ENCODE measurements around the gene SOSTDC1.
A peak's percentile ranks its signal among the peaks of the same experiment; 100 is the strongest.
"Not testable (repeated sequence)": the region's sequence is repeated elsewhere in the genome, so short reads cannot be mapped to it uniquely, and the experiment has no call there.

SOSTDC1 gene, protein sequence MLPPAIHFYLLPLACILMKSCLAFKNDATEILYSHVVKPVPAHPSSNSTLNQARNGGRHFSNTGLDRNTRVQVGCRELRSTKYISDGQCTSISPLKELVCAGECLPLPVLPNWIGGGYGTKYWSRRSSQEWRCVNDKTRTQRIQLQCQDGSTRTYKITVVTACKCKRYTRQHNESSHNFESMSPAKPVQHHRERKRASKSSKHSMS

DNA sequence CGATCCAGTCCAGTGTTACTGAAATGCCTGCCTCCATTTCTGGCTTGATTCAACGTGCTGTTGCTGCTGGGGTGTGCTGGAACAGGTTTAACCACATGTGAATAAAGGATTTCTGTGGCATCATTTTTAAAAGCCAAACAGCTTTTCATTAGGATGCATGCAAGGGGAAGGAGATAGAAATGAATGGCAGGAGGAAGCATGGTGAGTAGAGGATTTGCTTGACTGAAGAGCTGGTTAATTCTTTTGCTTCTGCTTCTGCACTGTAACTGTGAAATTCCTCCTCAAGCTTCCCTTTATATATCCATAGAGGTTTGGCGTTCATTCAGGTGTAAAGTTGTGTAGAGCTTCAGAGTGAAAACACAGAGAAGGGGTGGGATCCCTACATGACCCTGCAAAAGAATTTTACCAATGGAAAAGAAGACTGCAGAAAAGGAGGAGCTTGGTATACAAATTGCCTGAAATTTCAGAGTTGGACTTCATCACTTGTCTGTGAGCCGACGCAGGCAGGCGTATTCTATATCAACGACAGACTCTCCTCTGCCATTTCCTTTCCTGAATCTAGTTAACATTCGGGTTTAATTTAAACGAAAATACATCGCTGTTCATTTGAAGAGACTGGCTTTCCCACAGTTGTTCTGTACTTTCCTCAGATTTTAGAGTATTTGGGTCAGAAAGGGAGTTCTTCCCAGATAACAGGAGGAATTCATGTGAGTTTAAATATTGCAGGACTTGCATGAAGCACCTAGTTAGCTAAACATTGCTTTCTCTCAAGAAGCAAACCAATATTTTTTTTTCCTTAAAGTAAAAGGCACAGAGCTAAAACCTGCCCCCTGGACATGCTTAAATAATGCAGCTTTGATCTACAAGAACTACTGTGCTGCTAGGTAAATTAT is at the start of gene SOSTDC1:
TSS of gene SOSTDC1 (minus strand) at position 270 of the 893 bp plus-strand sequence. CDS start at position 200, 70 bp downstream.
- peak within 1 kb of the TSS; percentile 33 to 44 for H3K4me3 ChIP-seq (ENCODE audit: low read depth in 1 of 2, low read length in 2 of 2)
- no peak within 1 kb of the TSS for H3K27ac ChIP-seq (ENCODE audit: low read depth, low read length)
- peaks cover 0 to 5% of the 10 kb centered on the region in 2 donors for H3K27me3 ChIP-seq (ENCODE audit: control insufficient read depth in 1 of 2, insufficient read depth in 2 of 2, low read length in 2 of 2)
- peaks cover 0 to 5% of the 10 kb centered on the region in 2 donors for H3K4me1 ChIP-seq (ENCODE audit: control insufficient read depth in 1 of 2, insufficient read depth in 2 of 2, low read length in 2 of 2)
- H3K9me3 ChIP-seq (ENCODE audit: control insufficient read depth in 1 of 2, low read length in 2 of 2) = no peaks in the 10 kb centered on the region
- no peaks in the 10 kb centered on the region for H3K36me3 ChIP-seq (ENCODE audit: control insufficient read depth in 1 of 2, insufficient read depth in 2 of 2, low read length in 2 of 2)
- no peak within 1 kb of the TSS for H3K9ac ChIP-seq (ENCODE audit: low read depth in 1 of 2, low read length in 2 of 2)

DNA sequence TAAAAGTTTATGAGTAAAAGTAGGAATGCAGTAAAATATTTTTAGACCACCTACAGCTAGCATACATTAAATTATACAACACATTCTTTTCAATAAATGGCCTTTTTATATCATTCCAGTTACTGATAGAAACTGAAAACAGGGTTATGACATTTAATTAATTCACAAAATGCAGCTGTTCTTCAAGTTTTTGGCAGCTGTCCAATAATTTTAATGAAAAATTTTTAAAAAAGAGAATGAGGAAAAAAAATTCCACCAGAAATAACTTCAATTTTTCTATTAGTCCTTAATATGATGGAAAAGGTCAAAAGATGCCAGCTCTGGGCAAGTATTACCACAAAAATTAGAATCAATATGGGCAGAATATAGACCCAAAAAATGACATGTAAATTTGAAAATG is 49.2 kb upstream of the SOSTDC1 start:
- Histone ChIP-seq H3K9me3 (ENCODE audit: control insufficient read depth in 1 of 2, low read length in 2 of 2) (peaks cover 0 to 5% of the 10 kb centered on the region in 2 donors), H3K36me3 (ENCODE audit: control insufficient read depth in 1 of 2, insufficient read depth in 2 of 2, low read length in 2 of 2) (no peaks in the 10 kb centered on the region), H3K27ac (ENCODE audit: low read depth, low read length) (no peak overlapping the region), H3K4me3 (ENCODE audit: low read depth in 1 of 2, low read length in 2 of 2) (no peak overlapping the region), H3K4me1 (ENCODE audit: control insufficient read depth in 1 of 2, insufficient read depth in 2 of 2, low read length in 2 of 2) (no peaks in the 10 kb centered on the region), H3K27me3 (ENCODE audit: control insufficient read depth in 1 of 2, insufficient read depth in 2 of 2, low read length in 2 of 2) (no peaks in the 10 kb centered on the region), H3K9ac (ENCODE audit: low read depth in 1 of 2, low read length in 2 of 2) (no peak overlapping the region)

DNA sequence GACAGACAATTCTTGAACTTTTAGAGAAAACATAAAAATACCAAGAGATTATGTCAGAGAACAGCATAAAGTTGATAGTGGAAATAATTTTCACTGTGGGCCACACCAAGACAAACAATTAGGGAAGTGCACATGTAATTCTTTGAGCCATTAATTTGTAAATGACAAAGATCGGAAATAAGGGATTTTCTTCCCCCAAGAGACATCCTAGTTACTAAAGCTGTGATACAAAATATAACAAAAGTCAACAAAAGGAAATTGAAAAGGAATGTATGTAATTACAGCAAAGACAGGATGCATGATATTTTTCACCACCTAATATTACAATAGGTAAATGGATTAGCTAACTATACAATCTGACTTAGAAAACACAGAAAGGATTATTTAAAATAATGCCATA is 48.7 kb upstream of the SOSTDC1 start:
- no peak overlapping the region for H3K4me3 ChIP-seq (ENCODE audit: low read depth in 1 of 2, low read length in 2 of 2)
- H3K27ac ChIP-seq (ENCODE audit: low read depth, low read length) = no peak overlapping the region
- H3K9ac ChIP-seq (ENCODE audit: low read depth in 1 of 2, low read length in 2 of 2) = no peak overlapping the region
- H3K9me3 ChIP-seq (ENCODE audit: control insufficient read depth in 1 of 2, low read length in 2 of 2) = peaks cover 0 to 5% of the 10 kb centered on the region in 2 donors
- no peaks in the 10 kb centered on the region for H3K4me1 ChIP-seq (ENCODE audit: control insufficient read depth in 1 of 2, insufficient read depth in 2 of 2, low read length in 2 of 2)
- no peaks in the 10 kb centered on the region for H3K36me3 ChIP-seq (ENCODE audit: control insufficient read depth in 1 of 2, insufficient read depth in 2 of 2, low read length in 2 of 2)
- H3K27me3 ChIP-seq (ENCODE audit: control insufficient read depth in 1 of 2, insufficient read depth in 2 of 2, low read length in 2 of 2) = no peaks in the 10 kb centered on the region

DNA sequence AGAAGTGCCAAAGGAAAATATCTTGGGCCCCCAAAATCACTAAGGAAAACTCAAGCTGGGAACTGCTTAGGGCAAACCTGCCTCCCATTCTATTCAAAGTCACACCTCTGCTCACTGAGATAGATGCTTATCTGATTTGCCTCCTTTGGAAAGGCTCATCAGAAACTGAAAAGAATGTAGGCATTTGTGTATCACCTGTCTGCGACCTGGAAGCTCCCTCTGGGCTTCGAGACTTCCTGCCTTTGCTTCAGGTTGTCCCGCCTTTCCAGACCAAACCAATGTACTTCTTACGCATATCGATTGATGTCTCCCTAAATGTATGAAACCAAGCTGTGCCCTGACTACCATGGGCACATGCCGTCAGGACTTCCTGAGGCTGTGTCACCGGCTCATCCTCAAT is 46.6 kb upstream of the SOSTDC1 start:
- H3K4me3 ChIP-seq (ENCODE audit: low read depth in 1 of 2, low read length in 2 of 2) = no peak overlapping the region
- H3K27ac ChIP-seq (ENCODE audit: low read depth, low read length) = no peak overlapping the region
- H3K9me3 ChIP-seq (ENCODE audit: control insufficient read depth in 1 of 2, low read length in 2 of 2) = peaks cover 0 to 5% of the 10 kb centered on the region in 2 donors
- no peak overlapping the region for H3K9ac ChIP-seq (ENCODE audit: low read depth in 1 of 2, low read length in 2 of 2)
- no peaks in the 10 kb centered on the region for H3K4me1 ChIP-seq (ENCODE audit: control insufficient read depth in 1 of 2, insufficient read depth in 2 of 2, low read length in 2 of 2)
- no peaks in the 10 kb centered on the region for H3K36me3 ChIP-seq (ENCODE audit: control insufficient read depth in 1 of 2, insufficient read depth in 2 of 2, low read length in 2 of 2)
- H3K27me3 ChIP-seq (ENCODE audit: control insufficient read depth in 1 of 2, insufficient read depth in 2 of 2, low read length in 2 of 2) = no peaks in the 10 kb centered on the region

DNA sequence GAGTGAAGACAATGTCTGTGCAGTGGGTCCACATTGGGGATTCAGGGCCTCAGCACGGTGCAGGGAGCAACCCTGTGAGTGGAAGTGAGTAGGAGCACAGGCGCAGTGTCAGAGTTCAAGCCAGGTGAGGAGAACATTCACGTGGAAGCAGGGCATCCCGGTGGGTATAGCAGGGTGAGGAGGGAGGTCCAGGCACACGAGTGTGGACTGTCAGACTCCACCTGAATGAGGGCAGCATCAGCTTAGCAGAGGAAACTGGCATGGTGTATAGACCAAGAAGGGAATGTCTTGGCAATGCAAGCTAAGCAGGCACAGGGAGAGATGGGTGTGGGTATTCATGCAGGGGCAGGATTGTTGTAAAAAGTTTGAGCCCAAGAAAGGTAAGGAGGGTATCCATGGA is 45.8 kb upstream of the SOSTDC1 start:
- no peak overlapping the region for H3K27ac ChIP-seq (ENCODE audit: low read depth, low read length)
- H3K9me3 ChIP-seq (ENCODE audit: control insufficient read depth in 1 of 2, low read length in 2 of 2) = peaks cover 0 to 5% of the 10 kb centered on the region in 2 donors
- H3K4me3 ChIP-seq (ENCODE audit: low read depth in 1 of 2, low read length in 2 of 2) = no peak overlapping the region
- no peaks in the 10 kb centered on the region for H3K4me1 ChIP-seq (ENCODE audit: control insufficient read depth in 1 of 2, insufficient read depth in 2 of 2, low read length in 2 of 2)
- no peak overlapping the region for H3K9ac ChIP-seq (ENCODE audit: low read depth in 1 of 2, low read length in 2 of 2)
- H3K27me3 ChIP-seq (ENCODE audit: control insufficient read depth in 1 of 2, insufficient read depth in 2 of 2, low read length in 2 of 2) = no peaks in the 10 kb centered on the region
- no peaks in the 10 kb centered on the region for H3K36me3 ChIP-seq (ENCODE audit: control insufficient read depth in 1 of 2, insufficient read depth in 2 of 2, low read length in 2 of 2)

DNA sequence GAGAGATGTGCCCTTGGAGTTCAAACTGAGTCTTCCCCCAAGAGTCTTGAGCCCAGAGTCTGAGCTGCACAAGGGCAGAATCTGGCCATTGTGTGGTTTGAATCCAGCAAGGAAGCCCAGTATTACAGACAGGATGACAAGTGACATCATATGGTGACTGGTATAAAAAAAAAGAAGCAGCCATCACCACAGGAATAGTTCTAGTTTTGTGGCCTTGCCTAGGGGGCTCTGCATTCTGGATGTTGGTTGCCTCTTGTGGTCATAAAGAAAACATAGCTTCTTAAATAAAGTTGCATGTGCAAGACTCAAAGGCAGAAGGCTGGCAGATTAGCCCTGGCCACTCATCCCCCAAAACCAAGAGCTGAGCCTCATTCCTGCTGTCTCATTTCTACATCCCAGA is 44.3 kb upstream of the SOSTDC1 start:
- Histone ChIP-seq H3K4me3 (ENCODE audit: low read depth in 1 of 2, low read length in 2 of 2) (no peak overlapping the region), H3K36me3 (ENCODE audit: control insufficient read depth in 1 of 2, insufficient read depth in 2 of 2, low read length in 2 of 2) (no peaks in the 10 kb centered on the region), H3K4me1 (ENCODE audit: control insufficient read depth in 1 of 2, insufficient read depth in 2 of 2, low read length in 2 of 2) (no peaks in the 10 kb centered on the region), H3K27me3 (ENCODE audit: control insufficient read depth in 1 of 2, insufficient read depth in 2 of 2, low read length in 2 of 2) (no peaks in the 10 kb centered on the region), H3K27ac (ENCODE audit: low read depth, low read length) (no peak overlapping the region), H3K9me3 (ENCODE audit: control insufficient read depth in 1 of 2, low read length in 2 of 2) (no peaks in the 10 kb centered on the region), H3K9ac (ENCODE audit: low read depth in 1 of 2, low read length in 2 of 2) (no peak overlapping the region)

DNA sequence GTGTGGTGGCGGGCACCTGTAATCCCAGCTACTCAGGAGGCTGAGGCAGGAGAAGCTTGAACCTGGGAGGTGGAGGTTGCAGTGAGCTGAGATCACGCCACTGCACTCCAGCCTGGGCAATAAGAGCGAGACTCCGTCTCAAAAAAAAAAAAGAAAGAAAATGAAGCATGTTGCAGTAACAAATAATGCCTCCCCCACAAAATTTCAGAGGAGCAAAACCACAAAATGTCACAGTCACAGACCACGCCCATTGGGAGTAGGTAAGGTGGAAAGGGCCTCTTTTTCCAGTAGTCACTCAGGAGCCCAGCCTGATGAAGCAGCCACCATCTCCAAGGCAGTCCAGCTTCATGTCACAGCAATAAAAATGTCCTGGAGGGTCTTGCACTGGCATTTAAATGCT is 40.9 kb upstream of the SOSTDC1 start:
- H3K27ac ChIP-seq (ENCODE audit: low read depth, low read length); H3K36me3 ChIP-seq (ENCODE audit: control insufficient read depth in 1 of 2, insufficient read depth in 2 of 2, low read length in 2 of 2); H3K4me3 ChIP-seq (ENCODE audit: low read depth in 1 of 2, low read length in 2 of 2); H3K4me1 ChIP-seq (ENCODE audit: control insufficient read depth in 1 of 2, insufficient read depth in 2 of 2, low read length in 2 of 2); H3K9ac ChIP-seq (ENCODE audit: low read depth in 1 of 2, low read length in 2 of 2); H3K9me3 ChIP-seq (ENCODE audit: control insufficient read depth in 1 of 2, low read length in 2 of 2); H3K27me3 ChIP-seq (ENCODE audit: control insufficient read depth in 1 of 2, insufficient read depth in 2 of 2, low read length in 2 of 2): not testable (repeated sequence)

DNA sequence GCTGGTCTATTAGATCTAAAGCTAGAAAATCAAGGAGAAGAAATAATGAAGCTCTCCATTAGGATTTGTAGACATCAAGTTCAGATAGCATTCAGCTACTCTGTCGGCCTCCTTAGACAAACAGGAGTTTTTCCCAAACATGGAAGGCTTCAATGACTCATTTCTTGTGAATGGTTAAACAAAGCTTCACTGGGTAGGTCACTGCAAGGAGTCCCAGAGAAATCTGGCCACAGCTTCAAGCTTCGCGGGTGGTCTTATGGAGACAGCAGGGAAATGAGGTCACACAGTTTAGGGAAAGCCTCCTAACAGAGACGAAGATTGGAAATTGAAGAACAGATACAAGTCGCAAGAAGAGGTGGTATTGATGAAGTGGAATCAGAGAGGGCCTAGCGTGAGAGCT is 38.5 kb upstream of the SOSTDC1 start:
- Histone ChIP-seq H3K27ac (ENCODE audit: low read depth, low read length) (no peak overlapping the region), H3K9me3 (ENCODE audit: control insufficient read depth in 1 of 2, low read length in 2 of 2) (no peaks in the 10 kb centered on the region), H3K4me3 (ENCODE audit: low read depth in 1 of 2, low read length in 2 of 2) (no peak overlapping the region)

DNA sequence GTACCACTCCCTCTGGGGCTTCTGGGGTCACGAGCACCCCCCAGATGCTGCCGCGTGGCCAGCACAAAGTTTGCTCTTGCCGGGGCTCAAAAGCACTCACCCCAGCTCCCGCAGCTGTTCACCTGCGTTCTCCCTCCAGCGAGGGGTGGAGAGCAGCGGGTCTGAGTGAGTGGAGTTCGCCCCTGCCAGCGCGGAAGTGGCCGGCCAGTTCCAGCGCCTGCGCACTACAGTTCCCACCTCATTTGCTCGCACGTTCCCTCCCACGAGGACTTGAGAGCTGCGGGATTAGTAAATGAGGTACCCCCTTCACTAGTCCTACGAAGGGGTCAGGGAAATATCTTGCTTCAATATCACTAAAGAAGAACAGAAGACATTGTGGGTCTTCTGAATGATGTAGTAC is 36.8 kb upstream of the SOSTDC1 start:
- Histone ChIP-seq H3K27ac (ENCODE audit: low read depth, low read length) (no peak overlapping the region), H3K27me3 (ENCODE audit: control insufficient read depth in 1 of 2, insufficient read depth in 2 of 2, low read length in 2 of 2) (no peaks in the 10 kb centered on the region), H3K9ac (ENCODE audit: low read depth in 1 of 2, low read length in 2 of 2) (no peak overlapping the region), H3K36me3 (ENCODE audit: control insufficient read depth in 1 of 2, insufficient read depth in 2 of 2, low read length in 2 of 2) (no peaks in the 10 kb centered on the region), H3K9me3 (ENCODE audit: control insufficient read depth in 1 of 2, low read length in 2 of 2) (no peaks in the 10 kb centered on the region), H3K4me1 (ENCODE audit: control insufficient read depth in 1 of 2, insufficient read depth in 2 of 2, low read length in 2 of 2) (no peaks in the 10 kb centered on the region), H3K4me3 (ENCODE audit: low read depth in 1 of 2, low read length in 2 of 2) (no peak overlapping the region)

More for the DNA sequence above, 38.5 kb upstream of the SOSTDC1 start:
- H3K9ac ChIP-seq (ENCODE audit: low read depth in 1 of 2, low read length in 2 of 2) = no peak overlapping the region
- no peaks in the 10 kb centered on the region for H3K27me3 ChIP-seq (ENCODE audit: control insufficient read depth in 1 of 2, insufficient read depth in 2 of 2, low read length in 2 of 2)
- H3K36me3 ChIP-seq (ENCODE audit: control insufficient read depth in 1 of 2, insufficient read depth in 2 of 2, low read length in 2 of 2) = no peaks in the 10 kb centered on the region
- no peaks in the 10 kb centered on the region for H3K4me1 ChIP-seq (ENCODE audit: control insufficient read depth in 1 of 2, insufficient read depth in 2 of 2, low read length in 2 of 2)

DNA sequence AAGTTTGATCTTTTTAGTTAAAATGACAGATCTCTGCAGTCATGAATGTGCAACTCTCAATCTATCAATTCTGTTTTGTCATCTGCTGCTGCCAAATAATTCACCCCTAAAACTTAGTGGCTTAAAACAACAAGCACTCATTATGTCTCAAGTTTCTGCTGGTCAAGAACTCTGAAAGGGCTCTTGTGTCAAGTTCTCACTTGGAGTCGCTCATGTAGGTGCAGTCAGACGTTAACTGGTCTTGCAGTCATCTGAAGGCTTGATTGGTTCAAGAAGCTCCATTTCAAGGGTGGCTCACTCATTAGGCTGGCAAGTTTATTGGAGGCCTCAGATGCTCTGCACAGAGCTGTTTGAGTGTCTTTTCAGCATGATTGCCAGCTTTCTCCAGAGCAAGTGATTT is 32.6 kb upstream of the SOSTDC1 start:
- no peak overlapping the region for H3K27ac ChIP-seq (ENCODE audit: low read depth, low read length)
- no peaks in the 10 kb centered on the region for H3K4me1 ChIP-seq (ENCODE audit: control insufficient read depth in 1 of 2, insufficient read depth in 2 of 2, low read length in 2 of 2)
- no peaks in the 10 kb centered on the region for H3K36me3 ChIP-seq (ENCODE audit: control insufficient read depth in 1 of 2, insufficient read depth in 2 of 2, low read length in 2 of 2)
- no peaks in the 10 kb centered on the region for H3K9me3 ChIP-seq (ENCODE audit: control insufficient read depth in 1 of 2, low read length in 2 of 2)
- H3K27me3 ChIP-seq (ENCODE audit: control insufficient read depth in 1 of 2, insufficient read depth in 2 of 2, low read length in 2 of 2) = no peaks in the 10 kb centered on the region
- no peak overlapping the region for H3K4me3 ChIP-seq (ENCODE audit: low read depth in 1 of 2, low read length in 2 of 2)
- no peak overlapping the region for H3K9ac ChIP-seq (ENCODE audit: low read depth in 1 of 2, low read length in 2 of 2)
